ENCODE data around the gene FYN.
"Not testable (repeated sequence)": the region's sequence is repeated elsewhere in the genome, so short reads cannot be mapped to it uniquely, and the experiment has no call there.

The FYN gene

DNA sequence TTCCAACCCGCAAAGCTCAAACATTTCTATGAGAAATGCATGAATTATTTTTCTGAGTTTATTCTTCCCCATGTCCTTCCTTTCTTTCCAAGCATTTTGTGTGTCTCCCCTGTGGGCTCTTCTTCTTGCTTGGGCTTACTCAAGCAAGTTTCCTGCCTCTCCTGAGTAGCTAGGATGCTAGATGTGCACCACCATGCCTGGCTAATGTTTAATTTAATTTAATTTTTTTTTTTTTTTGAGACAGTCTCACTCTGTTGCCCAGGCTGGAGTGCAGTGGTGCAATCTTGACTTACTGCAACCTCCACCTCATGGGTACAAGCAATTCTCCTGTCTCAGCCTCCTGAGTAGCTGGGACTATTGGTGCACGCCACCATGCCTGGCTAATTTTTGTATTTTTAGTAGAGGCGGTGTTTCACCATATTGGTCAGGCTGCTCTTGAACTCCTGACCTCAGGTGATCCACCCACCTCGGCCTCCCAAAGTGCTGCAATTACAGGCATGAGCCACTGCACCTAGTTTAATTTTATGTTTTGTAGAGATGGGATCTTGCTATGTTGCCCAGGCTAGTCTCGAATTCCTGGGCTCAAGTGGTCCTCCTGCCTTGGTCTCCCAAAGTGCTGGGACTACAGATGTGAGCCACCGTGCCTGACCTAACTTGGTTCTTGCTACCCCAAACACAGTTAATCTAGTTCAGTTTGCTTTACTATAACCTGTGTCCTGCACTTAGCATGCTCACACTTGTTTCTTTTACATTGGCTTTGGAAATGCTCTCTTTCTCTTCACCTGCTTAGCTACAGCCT, 192.2 kb downstream of the FYN start:
- not testable (repeated sequence) for DNase-seq (ENCODE audit: low read depth in 2 of 2)

- DNase-seq (ENCODE audit: low read depth in 2 of 2): no peak
Measured at GRCh38 chr6:111680015-111680712, 193.1 kb downstream of the FYN start.

- no peak for DNase-seq (ENCODE audit: low read depth in 2 of 2)
Measured at GRCh38 chr6:111679126-111679858, 194.0 kb downstream of the FYN start.

DNA sequence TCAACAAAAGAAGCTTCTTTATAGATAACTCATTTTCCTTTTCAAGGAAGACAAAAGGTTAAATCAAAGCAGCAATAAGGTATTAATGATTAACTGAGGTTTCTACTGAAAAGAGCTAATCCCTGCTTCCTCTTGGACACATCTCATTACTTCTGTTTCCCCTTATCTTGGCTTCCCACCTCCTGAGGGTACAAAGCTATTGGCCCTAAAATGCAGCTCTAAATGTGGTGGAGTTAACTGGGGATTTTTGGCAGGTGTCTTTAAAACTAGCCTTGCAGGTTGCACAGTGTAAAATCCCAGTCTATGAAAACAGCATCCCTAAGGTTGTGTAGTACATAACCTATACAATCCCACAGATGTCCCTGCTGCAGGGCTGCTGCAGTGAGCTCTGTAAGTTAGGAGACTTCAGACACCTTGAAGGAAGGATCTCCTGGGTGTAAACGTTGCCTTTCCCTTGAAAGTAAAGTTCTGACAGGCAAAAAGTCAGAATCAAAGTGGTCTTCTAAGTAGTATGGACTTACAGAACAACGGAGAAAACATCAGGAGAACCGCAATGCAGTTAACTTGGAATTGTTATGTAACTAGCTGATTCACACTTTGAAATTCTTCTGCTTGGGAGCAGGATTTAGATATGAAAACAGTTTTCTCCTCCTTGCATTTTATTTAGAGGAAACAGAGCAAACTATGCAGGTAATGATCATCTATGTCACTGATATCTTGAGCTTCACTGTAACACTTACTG, 195.8 kb downstream of the FYN start:
- no peak for DNase-seq (ENCODE audit: low read depth in 2 of 2)

DNA sequence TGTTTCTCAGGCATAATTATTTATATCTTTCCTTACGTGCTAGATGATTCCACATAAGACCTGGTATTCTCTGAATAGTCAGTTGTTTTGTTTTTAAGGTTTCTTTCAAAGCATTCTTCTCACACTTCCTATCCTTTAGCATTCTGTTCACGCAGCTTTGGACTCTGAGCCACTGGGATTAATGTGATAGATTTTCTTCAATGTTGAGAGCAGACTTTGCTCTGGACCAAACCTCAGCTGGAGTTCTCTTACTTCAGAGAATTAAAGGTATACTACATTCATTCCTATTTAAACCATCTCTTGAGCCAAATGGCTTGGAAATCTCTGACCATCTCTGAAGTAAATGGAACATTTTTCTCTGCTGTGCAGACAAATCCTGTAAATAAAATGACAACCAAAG, 196.9 kb downstream of the FYN start:
- no peak for DNase-seq (ENCODE audit: low read depth in 2 of 2)

GRCh38 chr6:111674883-111675282, 198.4 kb downstream of the FYN start:
- DNase-seq (ENCODE audit: low read depth in 2 of 2): no peak

- DNase-seq (ENCODE audit: low read depth in 2 of 2): no peak
Measured at GRCh38 chr6:111674413-111674812, 198.8 kb downstream of the FYN start.

DNA sequence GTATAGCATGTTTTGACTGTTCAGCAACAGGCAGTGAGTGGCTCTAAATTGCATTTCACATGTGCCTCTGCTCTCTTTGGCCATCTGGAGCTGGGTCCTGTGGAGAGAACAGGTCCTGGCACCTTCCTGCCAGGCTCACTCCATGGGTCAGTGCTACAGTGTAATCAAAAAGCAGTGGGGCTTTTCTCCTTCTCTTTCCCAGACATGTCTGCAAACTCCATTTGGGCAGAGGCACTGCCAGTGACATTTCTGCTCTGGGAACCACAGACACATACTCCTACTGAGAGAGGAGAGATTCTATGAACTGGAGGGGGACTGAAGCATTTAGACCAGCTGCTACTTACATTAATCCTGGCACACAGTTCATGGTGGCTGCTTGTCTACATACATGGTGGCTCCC, 199.3 kb downstream of the FYN start:
- DNase-seq (ENCODE audit: low read depth in 2 of 2): no peak

GRCh38 chr6:111673532-111673931, 199.7 kb downstream of the FYN start:
- no peak for DNase-seq (ENCODE audit: low read depth in 2 of 2)

DNA sequence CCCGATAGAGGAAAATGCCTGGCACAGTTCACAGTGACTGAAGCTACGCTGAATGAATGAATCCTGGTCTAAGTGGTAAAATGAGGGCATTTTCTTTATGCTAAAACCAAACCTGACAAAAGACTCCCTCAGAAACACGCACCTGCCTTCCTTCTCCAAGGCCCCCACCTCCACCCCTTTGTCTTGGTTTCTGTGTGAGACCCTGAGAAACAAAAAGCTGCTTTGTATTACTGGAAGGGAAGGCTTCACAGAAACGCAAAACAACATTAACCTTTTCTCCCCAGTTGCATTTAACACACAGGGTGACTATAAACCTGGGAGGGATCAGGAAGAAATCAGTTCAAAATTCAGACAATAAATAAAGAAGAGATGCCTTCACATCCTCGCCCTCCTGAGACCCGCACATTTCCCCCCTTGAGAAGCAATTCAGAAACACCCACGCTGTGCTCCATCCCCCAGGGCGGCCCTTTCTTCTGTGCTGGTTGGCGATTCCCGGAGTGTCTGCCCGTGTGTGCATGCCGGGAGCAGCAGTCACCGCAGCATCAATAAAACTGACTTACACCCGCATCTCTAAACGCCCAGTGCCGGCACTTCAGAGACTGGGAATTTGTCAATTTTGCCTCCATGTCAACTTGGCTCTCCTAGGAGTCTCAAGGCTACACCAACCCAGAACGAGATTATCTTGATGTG, 200.3 kb downstream of the FYN start:
- no peak for DNase-seq (ENCODE audit: low read depth in 2 of 2)

GRCh38 chr6:111669326-111669725, 203.9 kb downstream of the FYN start:
- no peak for DNase-seq (ENCODE audit: low read depth in 2 of 2)

DNA sequence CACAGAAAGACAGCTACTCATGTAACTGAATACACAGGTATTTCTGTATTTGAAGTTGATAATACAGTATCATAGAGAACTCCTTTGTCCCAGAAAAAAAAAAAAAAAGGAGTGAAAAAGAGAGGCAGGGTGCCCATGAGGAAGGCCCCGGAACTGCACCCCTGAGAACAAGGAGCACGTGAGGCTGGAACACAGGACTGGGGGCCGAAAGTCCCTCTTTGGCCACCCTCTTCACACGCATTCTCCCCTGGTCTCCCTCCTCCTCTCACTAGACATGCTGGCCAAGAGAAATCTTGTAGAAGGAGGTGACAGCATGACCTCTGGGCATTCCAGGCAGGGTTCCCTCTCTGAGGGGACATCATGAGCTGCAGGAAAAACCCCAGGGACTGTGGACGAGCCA, 204.8 kb downstream of the FYN start:
- no peak for DNase-seq (ENCODE audit: low read depth in 2 of 2)

- no peak for DNase-seq (ENCODE audit: low read depth in 2 of 2)
Measured at GRCh38 chr6:111667931-111668330, 205.3 kb downstream of the FYN start.

- DNase-seq (ENCODE audit: low read depth in 2 of 2): no peak
Measured at GRCh38 chr6:111666847-111667246, 206.4 kb downstream of the FYN start.

- no peak for DNase-seq (ENCODE audit: low read depth in 2 of 2)
Measured at GRCh38 chr6:111664565-111665030, 208.7 kb downstream of the FYN start.

DNA sequence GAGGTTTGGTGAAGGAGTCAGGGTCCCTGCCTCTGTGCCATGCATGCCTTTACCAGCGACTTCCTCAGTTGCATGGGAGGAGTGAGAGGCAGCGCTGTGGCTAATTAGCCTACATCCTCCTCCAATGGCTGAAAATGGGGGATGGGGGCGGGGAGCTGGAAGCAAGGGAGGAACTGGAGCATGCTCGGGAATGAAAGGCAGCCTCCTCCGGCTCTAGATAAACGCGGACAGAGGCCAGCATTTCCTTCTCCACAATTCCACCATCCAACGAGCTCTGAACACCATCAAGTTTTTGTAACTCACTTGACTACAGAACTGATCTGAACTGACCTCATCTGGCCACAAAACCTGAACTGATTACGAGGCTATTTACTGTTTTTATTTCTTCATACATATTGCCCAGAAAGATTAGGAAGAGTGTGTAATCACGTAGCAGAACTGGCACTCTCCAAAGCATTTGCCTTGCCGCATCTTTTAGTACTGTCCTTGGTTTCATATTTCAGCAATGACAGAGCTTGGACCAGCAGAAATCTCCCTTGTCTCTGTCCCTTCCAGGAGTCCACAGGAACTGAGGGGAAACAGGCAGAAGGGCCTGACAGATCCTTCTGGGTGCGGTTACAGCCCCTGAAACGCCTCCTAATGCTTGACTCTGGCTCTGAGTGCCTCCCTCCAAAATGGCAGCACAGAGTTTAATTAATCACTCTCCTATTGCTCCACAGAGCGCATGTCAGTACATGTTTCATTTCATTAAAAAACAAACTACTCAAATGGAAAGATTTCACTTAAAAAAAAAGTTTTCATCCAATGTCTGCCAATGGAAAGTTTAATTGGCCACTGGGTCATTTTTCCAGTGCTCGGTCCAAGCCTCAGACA, 209.3 kb downstream of the FYN start:
- DNase-seq (ENCODE audit: low read depth in 2 of 2): no peak

- DNase-seq (ENCODE audit: low read depth in 2 of 2): no peak
Measured at GRCh38 chr6:111662794-111663593, 210.3 kb downstream of the FYN start.

- DNase-seq (ENCODE audit: low read depth in 2 of 2): no peak
Measured at GRCh38 chr6:111662072-111662793, 211.0 kb downstream of the FYN start.

Measured in stimulated activated CD4-positive, alpha-beta T cell treated with anti-CD3 and anti-CD28 coated beads, Interleukin-4, amount 100 ng/mL, for 48 hours (primary cell).